Measurements from ENCODE around the gene NQO2. TPM values are rescaled to one million over a fixed set of nuclear protein-coding genes. Genes with fewer than 3 reads are reported as not detected.
A peak's percentile ranks its signal among the peaks of the same experiment; 100 is the strongest.

The NQO2 gene
- total and polyA plus RNA-seq, 5 donors = 38.1 to 71.0 (median 50.2) TPM

- Histone ChIP-seq H3K9me3 (ENCODE audit: control insufficient read depth, low read length) (no peaks in the 10 kb centered on the region), H3K27ac (ENCODE audit: low read length) (peak overlapping the region; percentile 32), H3K4me1 (ENCODE audit: control insufficient read depth, insufficient read depth, low read length) (peaks cover 16% of the 10 kb centered on the region), H3K27me3 (ENCODE audit: control insufficient read depth, insufficient read depth) (no peaks in the 10 kb centered on the region), H3K4me3 (ENCODE audit: low read length) (no peak overlapping the region)
- intact Hi-C loops (cut with DNase I) = no loop called here
- WGBS = 77% methylated on average over 12 of the region's 12 CpGs
- ATAC-seq = peak in 1 of 2 donors; percentile 53
- no peak for DNase-seq
These were observed 39.6 kb upstream of the NQO2 start for GRCh38 chr6:2959909-2960719.

- DNase-seq = no peak
- no peak for ATAC-seq
- intact Hi-C loops (cut with DNase I) = no loop called here
- Histone ChIP-seq H3K9me3 (ENCODE audit: control insufficient read depth, low read length) (no peaks in the 10 kb centered on the region), H3K4me1 (ENCODE audit: control insufficient read depth, insufficient read depth, low read length) (peaks cover 16% of the 10 kb centered on the region), H3K27ac (ENCODE audit: low read length) (no peak overlapping the region), H3K4me3 (ENCODE audit: low read length) (no peak overlapping the region), H3K27me3 (ENCODE audit: control insufficient read depth, insufficient read depth) (no peaks in the 10 kb centered on the region)
- 66% methylated on average over 4 of the region's 4 CpGs for WGBS
These were observed 38.8 kb upstream of the NQO2 start for GRCh38 chr6:2960935-2961334.

GRCh38 chr6:2961506-2961905 lies 38.2 kb upstream of the NQO2 start:
- Histone ChIP-seq H3K9me3 (ENCODE audit: control insufficient read depth, low read length) (no peaks in the 10 kb centered on the region), H3K4me3 (ENCODE audit: low read length) (no peak overlapping the region), H3K27me3 (ENCODE audit: control insufficient read depth, insufficient read depth) (no peaks in the 10 kb centered on the region), H3K4me1 (ENCODE audit: control insufficient read depth, insufficient read depth, low read length) (peaks cover 16% of the 10 kb centered on the region), H3K27ac (ENCODE audit: low read length) (no peak overlapping the region)
- intact Hi-C loops (cut with DNase I) = no loop called here
- ATAC-seq (no peak), DNase-seq (no peak)
- WGBS = 81% methylated on average over 7 of the region's 7 CpGs

- WGBS = 86% methylated on average over 9 of the region's 9 CpGs
- Histone ChIP-seq H3K4me1 (ENCODE audit: control insufficient read depth, insufficient read depth, low read length) (peaks cover 16% of the 10 kb centered on the region), H3K9me3 (ENCODE audit: control insufficient read depth, low read length) (no peaks in the 10 kb centered on the region), H3K27me3 (ENCODE audit: control insufficient read depth, insufficient read depth) (no peaks in the 10 kb centered on the region), H3K27ac (ENCODE audit: low read length) (no peak overlapping the region), H3K4me3 (ENCODE audit: low read length) (no peak overlapping the region)
- ATAC-seq (peak in 1 of 2 donors; percentile 14), DNase-seq (no peak)
- intact Hi-C loops (cut with DNase I) = no loop called here
These were observed 37.7 kb upstream of the NQO2 start for GRCh38 chr6:2962004-2962403.

- ATAC-seq = peak in 1 of 2 donors; percentile 17
- no peaks in the 10 kb centered on the region for H3K27me3 ChIP-seq (ENCODE audit: control insufficient read depth, insufficient read depth)
- intact Hi-C loops (cut with DNase I) = no loop called here
- 52% methylated on average over 3 of the region's 3 CpGs for WGBS
- H3K4me1 ChIP-seq (ENCODE audit: control insufficient read depth, insufficient read depth, low read length) = peaks cover 13% of the 10 kb centered on the region
- no peak for DNase-seq
- H3K27ac ChIP-seq (ENCODE audit: low read length) = no peak overlapping the region
- no peak overlapping the region for H3K4me3 ChIP-seq (ENCODE audit: low read length)
- H3K9me3 ChIP-seq (ENCODE audit: control insufficient read depth, low read length) = no peaks in the 10 kb centered on the region
These were observed 37.1 kb upstream of the NQO2 start for GRCh38 chr6:2962636-2963035.

GRCh38 chr6:2963756-2964155 lies 35.9 kb upstream of the NQO2 start:
- ATAC-seq (no peak), DNase-seq (no peak)
- H3K27ac ChIP-seq (ENCODE audit: low read length) = no peak overlapping the region
- 94% methylated on average over 8 of the region's 8 CpGs for WGBS
- H3K4me3 ChIP-seq (ENCODE audit: low read length) = no peak overlapping the region
- H3K27me3 ChIP-seq (ENCODE audit: control insufficient read depth, insufficient read depth) = no peaks in the 10 kb centered on the region
- intact Hi-C loops (cut with DNase I) = no loop called here
- peaks cover 8% of the 10 kb centered on the region for H3K4me1 ChIP-seq (ENCODE audit: control insufficient read depth, insufficient read depth, low read length)
- no peaks in the 10 kb centered on the region for H3K9me3 ChIP-seq (ENCODE audit: control insufficient read depth, low read length)

- no peak for ATAC-seq
- no peak overlapping the region for H3K27ac ChIP-seq (ENCODE audit: low read length)
- DNase-seq = no peak
- H3K4me1 ChIP-seq (ENCODE audit: control insufficient read depth, insufficient read depth, low read length) = peaks cover 4% of the 10 kb centered on the region
- H3K9me3 ChIP-seq (ENCODE audit: control insufficient read depth, low read length) = no peaks in the 10 kb centered on the region
- 76% methylated on average over 17 of the region's 17 CpGs for WGBS
- intact Hi-C loops (cut with DNase I) = no loop called here
- H3K4me3 ChIP-seq (ENCODE audit: low read length) = no peak overlapping the region
- no peaks in the 10 kb centered on the region for H3K27me3 ChIP-seq (ENCODE audit: control insufficient read depth, insufficient read depth)
These were observed 34.7 kb upstream of the NQO2 start for GRCh38 chr6:2964793-2965505.

GRCh38 chr6:2966347-2966746 lies 33.3 kb upstream of the NQO2 start:
- Histone ChIP-seq H3K27ac (ENCODE audit: low read length) (no peak overlapping the region), H3K27me3 (ENCODE audit: control insufficient read depth, insufficient read depth) (no peaks in the 10 kb centered on the region), H3K4me3 (ENCODE audit: low read length) (no peak overlapping the region), H3K4me1 (ENCODE audit: control insufficient read depth, insufficient read depth, low read length) (peaks cover 4% of the 10 kb centered on the region), H3K9me3 (ENCODE audit: control insufficient read depth, low read length) (no peaks in the 10 kb centered on the region)
- intact Hi-C loops (cut with DNase I) = no loop called here
- 81% methylated on average over 9 of the region's 9 CpGs for WGBS
- ATAC-seq (no peak), DNase-seq (no peak)

GRCh38 chr6:2967936-2968335 lies 31.8 kb upstream of the NQO2 start:
- Histone ChIP-seq H3K27me3 (ENCODE audit: control insufficient read depth, insufficient read depth) (no peaks in the 10 kb centered on the region), H3K4me1 (ENCODE audit: control insufficient read depth, insufficient read depth, low read length) (peaks cover 4% of the 10 kb centered on the region), H3K9me3 (ENCODE audit: control insufficient read depth, low read length) (no peaks in the 10 kb centered on the region), H3K27ac (ENCODE audit: low read length) (no peak overlapping the region), H3K4me3 (ENCODE audit: low read length) (no peak overlapping the region)
- intact Hi-C loops (cut with DNase I) = no loop called here
- DNase-seq (no peak), ATAC-seq (no peak)
- WGBS = 97% methylated on average over 7 of the region's 7 CpGs

- ATAC-seq = no peak
- Histone ChIP-seq H3K27ac (ENCODE audit: low read length) (no peak overlapping the region), H3K27me3 (ENCODE audit: control insufficient read depth, insufficient read depth) (no peaks in the 10 kb centered on the region), H3K4me1 (ENCODE audit: control insufficient read depth, insufficient read depth, low read length) (peaks cover 2% of the 10 kb centered on the region), H3K9me3 (ENCODE audit: control insufficient read depth, low read length) (no peaks in the 10 kb centered on the region), H3K4me3 (ENCODE audit: low read length) (no peak overlapping the region)
- WGBS = 71% methylated on average over 8 of the region's 8 CpGs
- DNase-seq = no peak
- intact Hi-C loops (cut with DNase I) = no loop called here
These were observed 31.0 kb upstream of the NQO2 start for GRCh38 chr6:2968600-2969135.

- 80% methylated on average over 3 of the region's 3 CpGs for WGBS
- ATAC-seq = no peak
These were observed 30.1 kb upstream of the NQO2 start for GRCh38 chr6:2969549-2969948.

More at GRCh38 chr6:2969549-2969948, 30.1 kb upstream of the NQO2 start:
- Histone ChIP-seq H3K27me3 (ENCODE audit: control insufficient read depth, insufficient read depth) (no peaks in the 10 kb centered on the region), H3K27ac (ENCODE audit: low read length) (no peak overlapping the region), H3K4me1 (ENCODE audit: control insufficient read depth, insufficient read depth, low read length) (no peaks in the 10 kb centered on the region), H3K4me3 (ENCODE audit: low read length) (no peak overlapping the region), H3K9me3 (ENCODE audit: control insufficient read depth, low read length) (no peaks in the 10 kb centered on the region)
- no peak for DNase-seq
- intact Hi-C loops (cut with DNase I) = no loop called here
